HG03066 (cell line): ENCODE results near the gene KIRREL1.

Experiments used
- ATAC-seq: cut with Tn5 transposase; IDR thresholded peaks from one replicate; pipeline ENCODE4 v1.9.1; 2021; ENCODE audit warnings: low read depth; ENCODE audit not compliant: unreplicated experiment

Gene KIRREL1

GRCh38 chr1:157971769-157972168 is 21.7 kb upstream of the KIRREL1 start:
- no peak for ATAC-seq

- ATAC-seq: no peak
Measured at GRCh38 chr1:157975228-157975950, 18.1 kb upstream of the KIRREL1 start.

- ATAC-seq: no peak
Measured at GRCh38 chr1:157976888-157977287, 16.6 kb upstream of the KIRREL1 start.

- no peak for ATAC-seq
Measured at GRCh38 chr1:157978586-157979403, 14.7 kb upstream of the KIRREL1 start.

GRCh38 chr1:157982136-157982535 is 11.3 kb upstream of the KIRREL1 start:
- no peak for ATAC-seq

GRCh38 chr1:157983787-157984186 is 9.7 kb upstream of the KIRREL1 start:
- ATAC-seq: no peak

- no peak for ATAC-seq
Measured at GRCh38 chr1:157984469-157984868, 9.0 kb upstream of the KIRREL1 start.

- ATAC-seq: no peak
Measured at GRCh38 chr1:157985473-157985872, 8.0 kb upstream of the KIRREL1 start.

- ATAC-seq: no peak
Measured at GRCh38 chr1:157988002-157988401, 5.4 kb upstream of the KIRREL1 start.

- no peak for ATAC-seq
Measured at GRCh38 chr1:157992031-157992832, 1.2 kb upstream of the KIRREL1 start.

GRCh38 chr1:157992833-157993146 is 655 bp upstream of the KIRREL1 start:
- ATAC-seq: no peak

GRCh38 chr1:157993918-157994605 is 617 bp downstream of the KIRREL1 start:
- no peak for ATAC-seq

GRCh38 chr1:157994704-157995582 is 1.5 kb downstream of the KIRREL1 start:
- ATAC-seq: no peak

- ATAC-seq: no peak
Measured at GRCh38 chr1:157995583-157996169, 2.2 kb downstream of the KIRREL1 start.

GRCh38 chr1:157996433-157996832 is 3.0 kb downstream of the KIRREL1 start:
- ATAC-seq: no peak

GRCh38 chr1:158000507-158000906 is 7.1 kb downstream of the KIRREL1 start:
- no peak for ATAC-seq

GRCh38 chr1:158002022-158002630 is 8.7 kb downstream of the KIRREL1 start:
- ATAC-seq: no peak

GRCh38 chr1:158002631-158003405 is 9.4 kb downstream of the KIRREL1 start:
- no peak for ATAC-seq
